RWPE1 (cell line): ENCODE data around the gene PCSK7.
A peak's percentile ranks its signal among the peaks of the same experiment; 100 is the strongest.

Source experiments
- CTCF ChIA-PET: fragments of 350-600 bp; sonication (Branson Sonifier 250); formaldehyde crosslinking; extraction: SDS; loops from one replicate; lab custom pipeline; 2021; lab: Yijun Ruan, JAX
- POLR2A ChIA-PET: fragments of 400-600 bp; formaldehyde crosslinking; extraction: SDS; loops from one replicate; lab custom pipeline; 2020; ENCODE audit warnings: antibody characterized with exemption; ENCODE audit not compliant: low non-redundant PET; lab: Yijun Ruan, JAX
- DNase-seq: peaks from one replicate; pipeline ENCODE4 v3.0.0; 2012; ENCODE audit warnings: low spot score
- H3K27ac ChIP-seq: fragments of 450-650 bp; 2 replicates; pipeline ENCODE4 v1.5.1; 2017
- CTCF ChIP-seq: fragments of 450-650 bp; conservative IDR thresholded peaks from 2 replicates; pipeline ENCODE4 v1.5.1; 2017; ENCODE audit warnings: low read depth, mild to moderate bottlenecking

Gene PCSK7

GRCh38 chr11:117200813-117201657 is 30.8 kb downstream of the PCSK7 start:
- DNase-seq, result no peak
- no peak overlapping the region for H3K27ac ChIP-seq
- ChIA-PET CTCF (no interaction called here), POLR2A (no interaction called here)
- TF ChIP-seq CTCF, result no peak

- no peak for DNase-seq
- POLR2A ChIA-PET, result no interaction called here
- CTCF ChIA-PET, result no interaction called here
- H3K27ac ChIP-seq, result peak overlapping the region; percentile 63
- TF ChIP-seq CTCF, result no peak
Observed at GRCh38 chr11:117199916-117200812, 31.7 kb downstream of the PCSK7 start.

GRCh38 chr11:117199053-117199915 is 32.6 kb downstream of the PCSK7 start, which contains the start of gene TAGLN:
Gene TAGLN, plus strand, starts transcription at chr11:117199370. Its CDS starts 3,644 bp downstream, at chr11:117203014.
- ChIA-PET POLR2A (no interaction called here), CTCF (interaction anchor here (0.6 kb wide), 1 partner anchor 408 kb away, joined by 3 read pairs; the partner anchor contains the start of gene APOA5)
- TF ChIP-seq CTCF, result no peak
- DNase-seq, result peak; percentile 86
- peak within 1 kb of the TSS; percentile 63 for H3K27ac ChIP-seq

- H3K27ac ChIP-seq, result peak overlapping the region; percentile 63
- TF ChIP-seq CTCF, result no peak
- ChIA-PET CTCF (interaction anchor here (0.6 kb wide), 1 partner anchor 407 kb away, joined by 3 read pairs; the partner anchor contains the start of gene APOA5), POLR2A (no interaction called here)
- DNase-seq, result no peak
Observed at GRCh38 chr11:117198613-117199012, 33.3 kb downstream of the PCSK7 start.

GRCh38 chr11:117197516-117198456 is 34.1 kb downstream of the PCSK7 start:
- ChIA-PET POLR2A (no interaction called here), CTCF (interaction anchor here (0.6 to 1.4 kb wide), 3 partner anchors 29 to 193 kb away, joined by 3 to 4 read pairs (median 3); no protein-coding TSS in a partner anchor)
- H3K27ac ChIP-seq, result no peak overlapping the region
- no peak for DNase-seq
- TF ChIP-seq CTCF, result no peak; the same call in 1 of the 2 replicates
